Coronary artery (tissue), 2 donors: ENCODE measurements around the gene CCNB2.
"Not testable (repeated sequence)": the region's sequence is repeated elsewhere in the genome, so short reads cannot be mapped to it uniquely, and the experiment has no call there.

Experiments
- DNase-seq: peaks from one replicate; pipeline ENCODE4 v3.0.0-alpha.2; 2017; ENCODE audit warnings: low spot score
- H3K27ac ChIP-seq, 2 donors: fragments of 200-600 bp; sonication (generic); one replicate each; pipeline ENCODE4 v1.5.1; 2016 to 2019
- H3K4me3 ChIP-seq: fragments of 200-600 bp; sonication (generic); 2 replicates; pipeline ENCODE4 v1.5.1; 2016; ENCODE audit warnings: mild to moderate bottlenecking, moderate library complexity
- CTCF ChIP-seq: fragments of 200-600 bp; sonication (generic); IDR thresholded peaks from one replicate; pipeline ENCODE4 v1.5.1; 2019; ENCODE audit warnings: antibody characterized with exemption

The CCNB2 gene

DNA sequence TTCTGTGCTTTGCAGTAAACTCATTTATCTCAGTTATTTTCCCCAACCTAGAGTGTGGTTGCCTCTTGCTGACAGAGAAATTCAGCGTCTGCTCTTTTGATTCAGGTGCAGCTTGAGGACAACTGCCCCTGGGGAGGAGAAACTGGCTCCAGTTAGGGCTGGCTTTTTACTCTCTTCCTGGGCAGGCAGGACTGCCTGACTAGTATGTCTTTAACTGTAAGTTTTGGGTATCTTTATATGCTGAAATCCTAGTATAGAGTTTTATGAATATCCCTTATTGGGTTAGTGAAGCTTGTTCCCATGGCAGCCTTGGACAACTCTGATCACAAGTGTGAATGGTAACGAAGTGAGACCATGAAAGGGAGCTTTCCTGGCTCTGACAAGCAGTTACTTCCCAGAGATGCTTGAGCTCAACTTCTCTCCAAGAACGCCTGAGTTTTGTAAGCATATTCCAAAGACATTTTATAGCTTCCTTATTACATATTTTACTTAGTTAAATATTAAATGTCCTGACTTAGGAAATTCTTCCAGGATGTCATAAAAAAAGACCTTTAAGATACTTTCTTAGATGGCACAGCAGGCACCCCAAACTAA is 27.1 kb downstream of the CCNB2 start:
- no peak for DNase-seq
- Histone ChIP-seq H3K27ac (no peak overlapping the region), H3K4me3 (no peak overlapping the region)
- no peak for TF ChIP-seq CTCF

- Histone ChIP-seq H3K27ac (no peak overlapping the region), H3K4me3 (no peak overlapping the region)
- DNase-seq = no peak
- TF ChIP-seq CTCF = no peak
Measured at GRCh38 chr15:59133929-59134427, 29.0 kb downstream of the CCNB2 start.

- DNase-seq = no peak
- Histone ChIP-seq H3K27ac (no peak overlapping the region), H3K4me3 (no peak overlapping the region)
- TF ChIP-seq CTCF = no peak
Measured at GRCh38 chr15:59137566-59137965, 32.6 kb downstream of the CCNB2 start.

GRCh38 chr15:59138243-59138642 is 33.3 kb downstream of the CCNB2 start:
- TF ChIP-seq CTCF = no peak
- DNase-seq = no peak
- Histone ChIP-seq H3K4me3 (no peak overlapping the region), H3K27ac (no peak overlapping the region)

DNA sequence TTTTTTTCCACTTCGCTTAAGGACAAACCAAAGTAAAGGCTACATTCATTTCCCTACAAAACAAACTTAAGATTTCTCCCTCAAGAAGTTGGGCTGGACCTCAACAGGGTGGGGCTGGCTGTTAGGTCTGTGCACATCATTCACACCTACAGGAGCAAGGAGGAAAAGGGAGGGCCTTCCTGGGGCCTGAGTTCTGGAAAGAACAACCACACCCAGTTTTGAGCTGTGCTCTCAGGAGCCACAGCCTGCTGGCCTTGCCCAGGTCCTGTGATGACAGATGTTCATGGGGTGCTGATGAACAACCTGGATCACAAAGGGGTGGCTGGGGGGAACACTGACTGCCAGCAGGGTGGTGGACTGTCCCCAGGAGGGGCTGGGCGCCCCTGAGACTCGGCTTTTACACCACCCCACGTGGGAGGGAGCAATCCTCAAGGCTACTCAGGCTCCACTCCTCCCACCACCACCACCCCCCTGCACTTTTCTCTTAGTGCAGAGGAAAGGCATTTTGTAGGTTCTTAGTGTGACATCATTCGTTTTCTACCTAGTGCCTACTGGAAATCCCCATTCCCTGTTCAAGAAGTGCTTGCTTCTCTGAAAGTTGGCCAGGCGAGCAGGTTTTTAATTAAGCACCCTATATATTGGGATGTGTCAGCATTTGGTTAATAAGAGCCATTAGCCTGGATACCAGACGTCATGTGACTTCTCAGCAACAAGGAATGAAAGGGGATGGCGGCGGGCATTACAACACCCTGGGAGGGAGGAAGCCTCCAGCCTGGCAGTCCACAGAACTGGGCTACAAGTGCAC is 35.7 kb downstream of the CCNB2 start:
- no peak overlapping the region for H3K27ac ChIP-seq
- no peak for TF ChIP-seq CTCF
- DNase-seq = no peak

DNA sequence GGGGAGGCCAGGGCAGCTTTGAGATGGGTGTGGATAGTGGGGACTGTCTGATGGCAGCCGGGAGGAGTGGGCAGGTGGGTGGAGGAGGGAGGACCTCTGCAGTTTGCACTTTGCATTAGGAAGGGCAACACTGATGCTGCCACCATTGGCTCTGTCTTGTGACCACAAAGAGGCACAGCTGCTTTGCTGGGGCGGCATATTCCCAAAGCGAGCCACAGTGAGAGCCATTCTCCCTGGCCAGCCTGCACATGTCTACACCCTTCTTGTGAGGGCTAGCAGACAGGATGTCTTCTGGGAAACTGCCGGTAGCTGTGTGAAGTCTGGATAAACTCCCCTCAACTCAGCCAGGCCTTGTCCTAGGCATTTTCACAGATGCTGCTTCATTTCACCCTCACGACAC is 38.3 kb downstream of the CCNB2 start:
- no peak for TF ChIP-seq CTCF
- no peak overlapping the region for H3K27ac ChIP-seq
- no peak for DNase-seq
- no peak overlapping the region for H3K4me3 ChIP-seq

More for the DNA sequence above, 35.7 kb downstream of the CCNB2 start:
- H3K4me3 ChIP-seq = no peak overlapping the region

DNA sequence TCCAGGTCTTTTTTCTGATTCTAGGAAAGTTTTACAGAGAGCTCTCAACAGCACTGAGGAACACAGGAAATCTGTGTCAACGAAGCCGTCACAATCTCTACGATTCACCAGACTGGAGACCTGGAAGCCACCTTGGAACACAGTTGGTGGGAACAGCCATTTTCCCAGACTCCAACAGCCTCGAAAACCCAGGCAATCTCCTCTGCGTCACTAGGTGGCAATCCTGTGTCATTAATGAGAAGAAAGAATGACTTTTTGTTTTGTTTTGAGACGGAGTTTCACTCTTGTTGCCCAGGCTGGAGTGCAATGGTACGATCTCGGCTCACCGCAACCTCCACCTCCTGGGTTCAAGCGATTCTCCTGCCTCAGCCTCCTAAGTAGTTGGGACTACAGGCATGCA is 39.6 kb downstream of the CCNB2 start:
- not testable (repeated sequence) for H3K4me3 ChIP-seq, H3K27ac ChIP-seq, DNase-seq
